ENCODE measurements around the gene TRPV2.

TRPV2 gene, protein sequence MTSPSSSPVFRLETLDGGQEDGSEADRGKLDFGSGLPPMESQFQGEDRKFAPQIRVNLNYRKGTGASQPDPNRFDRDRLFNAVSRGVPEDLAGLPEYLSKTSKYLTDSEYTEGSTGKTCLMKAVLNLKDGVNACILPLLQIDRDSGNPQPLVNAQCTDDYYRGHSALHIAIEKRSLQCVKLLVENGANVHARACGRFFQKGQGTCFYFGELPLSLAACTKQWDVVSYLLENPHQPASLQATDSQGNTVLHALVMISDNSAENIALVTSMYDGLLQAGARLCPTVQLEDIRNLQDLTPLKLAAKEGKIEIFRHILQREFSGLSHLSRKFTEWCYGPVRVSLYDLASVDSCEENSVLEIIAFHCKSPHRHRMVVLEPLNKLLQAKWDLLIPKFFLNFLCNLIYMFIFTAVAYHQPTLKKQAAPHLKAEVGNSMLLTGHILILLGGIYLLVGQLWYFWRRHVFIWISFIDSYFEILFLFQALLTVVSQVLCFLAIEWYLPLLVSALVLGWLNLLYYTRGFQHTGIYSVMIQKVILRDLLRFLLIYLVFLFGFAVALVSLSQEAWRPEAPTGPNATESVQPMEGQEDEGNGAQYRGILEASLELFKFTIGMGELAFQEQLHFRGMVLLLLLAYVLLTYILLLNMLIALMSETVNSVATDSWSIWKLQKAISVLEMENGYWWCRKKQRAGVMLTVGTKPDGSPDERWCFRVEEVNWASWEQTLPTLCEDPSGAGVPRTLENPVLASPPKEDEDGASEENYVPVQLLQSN

DNA sequence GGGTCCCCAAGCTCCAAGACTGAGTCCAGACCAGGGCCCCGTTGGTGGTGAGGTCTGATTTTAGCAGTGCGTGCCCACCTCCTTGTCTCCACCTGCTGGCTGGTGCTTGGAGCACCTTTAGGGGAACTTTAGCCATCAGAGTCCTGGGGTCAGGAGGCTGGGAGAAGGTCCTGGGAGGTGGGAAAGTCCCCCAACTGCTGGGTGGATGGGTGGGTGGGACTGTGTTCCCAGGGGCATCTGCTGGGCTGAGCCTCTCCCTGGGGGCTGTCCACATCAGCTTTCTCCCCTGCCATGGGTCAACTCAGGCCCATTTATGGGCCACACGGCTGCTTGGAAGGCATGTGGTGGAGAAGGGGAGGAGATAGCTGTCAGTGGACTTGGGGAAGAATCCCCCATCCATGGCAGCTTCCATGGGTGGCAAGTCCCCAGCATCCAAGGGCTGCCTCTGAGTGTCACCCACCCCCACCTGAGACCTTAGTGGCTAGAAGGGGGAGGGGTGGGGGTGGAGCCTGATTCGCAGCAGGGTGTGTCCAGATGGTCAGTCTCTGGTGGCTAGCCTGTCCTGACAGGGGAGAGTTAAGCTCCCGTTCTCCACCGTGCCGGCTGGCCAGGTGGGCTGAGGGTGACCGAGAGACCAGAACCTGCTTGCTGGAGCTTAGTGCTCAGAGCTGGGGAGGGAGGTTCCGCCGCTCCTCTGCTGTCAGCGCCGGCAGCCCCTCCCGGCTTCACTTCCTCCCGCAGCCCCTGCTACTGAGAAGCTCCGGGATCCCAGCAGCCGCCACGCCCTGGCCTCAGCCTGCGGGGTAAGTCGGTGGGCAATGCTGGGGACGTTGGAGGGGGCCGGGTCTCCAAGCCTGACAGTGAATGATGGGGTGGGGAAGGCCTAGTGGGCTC lies at the start of gene TRPV2:
TRPV2 (plus strand) TSS at position 541 of the 894 bp plus-strand sequence. CDS start 2,098 bp downstream, outside the sequence.
- TF ChIP-seq, protein P1, sequence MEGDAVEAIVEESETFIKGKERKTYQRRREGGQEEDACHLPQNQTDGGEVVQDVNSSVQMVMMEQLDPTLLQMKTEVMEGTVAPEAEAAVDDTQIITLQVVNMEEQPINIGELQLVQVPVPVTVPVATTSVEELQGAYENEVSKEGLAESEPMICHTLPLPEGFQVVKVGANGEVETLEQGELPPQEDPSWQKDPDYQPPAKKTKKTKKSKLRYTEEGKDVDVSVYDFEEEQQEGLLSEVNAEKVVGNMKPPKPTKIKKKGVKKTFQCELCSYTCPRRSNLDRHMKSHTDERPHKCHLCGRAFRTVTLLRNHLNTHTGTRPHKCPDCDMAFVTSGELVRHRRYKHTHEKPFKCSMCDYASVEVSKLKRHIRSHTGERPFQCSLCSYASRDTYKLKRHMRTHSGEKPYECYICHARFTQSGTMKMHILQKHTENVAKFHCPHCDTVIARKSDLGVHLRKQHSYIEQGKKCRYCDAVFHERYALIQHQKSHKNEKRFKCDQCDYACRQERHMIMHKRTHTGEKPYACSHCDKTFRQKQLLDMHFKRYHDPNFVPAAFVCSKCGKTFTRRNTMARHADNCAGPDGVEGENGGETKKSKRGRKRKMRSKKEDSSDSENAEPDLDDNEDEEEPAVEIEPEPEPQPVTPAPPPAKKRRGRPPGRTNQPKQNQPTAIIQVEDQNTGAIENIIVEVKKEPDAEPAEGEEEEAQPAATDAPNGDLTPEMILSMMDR (IDR thresholded peaks at IDR 0.05; ENCODE audit: borderline replicate concordance, extremely low read depth, low read length, poor library complexity, severe bottlenecking): peak; percentile 57
- TF ChIP-seq EZH2 (IDR thresholded peaks at IDR 0.05; ENCODE audit: borderline replicate concordance, low read depth, low read length, severe bottlenecking): no peak
- DNase-seq (peak; percentile 78), ATAC-seq (ENCODE audit: insufficient read depth, low read depth) (peak; percentile 69)
- peak within 1 kb of the TSS; percentile 84 for H3K9ac ChIP-seq (ENCODE audit: low read depth, low read length)
- H3K4me2 ChIP-seq (ENCODE audit: insufficient read depth, low read length): peak within 1 kb of the TSS; percentile 95
- no peaks in the 10 kb centered on the region for H3K27me3 ChIP-seq (ENCODE audit: insufficient read depth, low read length, poor library complexity)
- peak within 1 kb of the TSS; percentile 69 to 88 for H3K4me3 ChIP-seq (ENCODE audit: low read depth in 1 of 2, low read length in 2 of 2)
- peaks cover 31% of the 10 kb centered on the region for H3K4me1 ChIP-seq (ENCODE audit: insufficient read depth, low read length)
- H3K36me3 ChIP-seq (ENCODE audit: insufficient read depth, low read length): peaks cover 30% of the 10 kb centered on the region
- peaks cover 24% of the 10 kb centered on the region for H3K79me2 ChIP-seq (ENCODE audit: insufficient read depth, low read length)
- H2AFZ ChIP-seq (ENCODE audit: low read depth, low read length): peak within 1 kb of the TSS; percentile 64
- H3K9me3 ChIP-seq (ENCODE audit: insufficient read depth, low read length, severe bottlenecking): no peaks in the 10 kb centered on the region
- H4K20me1 ChIP-seq (ENCODE audit: insufficient read depth, low read length): peaks cover 2% of the 10 kb centered on the region; the same call in 1 of the 2 replicates
- peak within 1 kb of the TSS; percentile 86 for H3K27ac ChIP-seq (ENCODE audit: low read length)

DNA sequence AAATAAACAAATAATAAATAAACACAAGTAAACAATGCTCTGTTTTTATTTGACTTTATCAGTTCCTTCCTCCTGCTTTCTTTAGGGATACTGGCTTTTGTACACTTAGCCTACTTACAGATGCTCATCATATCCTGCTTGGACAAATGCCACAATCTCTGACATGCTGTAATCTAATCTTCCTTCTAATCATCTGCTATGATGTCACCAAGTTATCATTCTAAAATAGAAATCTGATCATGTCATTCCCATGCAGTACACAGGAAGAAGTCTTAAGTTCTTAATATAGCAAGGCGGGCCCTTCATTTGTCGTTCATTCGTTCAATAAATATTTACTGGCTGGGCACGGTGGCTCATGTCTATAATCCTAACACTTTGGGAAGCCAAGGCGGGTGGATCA lies 43.6 kb upstream of the TRPV2 start:
- no peak overlapping the region for H3K27ac ChIP-seq (ENCODE audit: low read length)
- no peaks in the 10 kb centered on the region for H3K4me1 ChIP-seq (ENCODE audit: insufficient read depth, low read length)
- H3K4me3 ChIP-seq (ENCODE audit: low read depth in 1 of 2, low read length in 2 of 2): no peak overlapping the region
- no peak overlapping the region for H3K9ac ChIP-seq (ENCODE audit: low read depth, low read length)
- no peaks in the 10 kb centered on the region for H3K36me3 ChIP-seq (ENCODE audit: insufficient read depth, low read length)
- ATAC-seq (ENCODE audit: insufficient read depth, low read depth) (no peak), DNase-seq (no peak)
- no peaks in the 10 kb centered on the region for H3K9me3 ChIP-seq (ENCODE audit: insufficient read depth, low read length, severe bottlenecking)
- H3K79me2 ChIP-seq (ENCODE audit: insufficient read depth, low read length): no peaks in the 10 kb centered on the region
- TF ChIP-seq EZH2 (IDR thresholded peaks at IDR 0.05; ENCODE audit: borderline replicate concordance, low read depth, low read length, severe bottlenecking): no peak
- TF ChIP-seq, protein P1 (IDR thresholded peaks at IDR 0.05; ENCODE audit: borderline replicate concordance, extremely low read depth, low read length, poor library complexity, severe bottlenecking): no peak
- no peaks in the 10 kb centered on the region for H4K20me1 ChIP-seq (ENCODE audit: insufficient read depth, low read length)
- no peak overlapping the region for H2AFZ ChIP-seq (ENCODE audit: low read depth, low read length)
- no peak overlapping the region for H3K4me2 ChIP-seq (ENCODE audit: insufficient read depth, low read length)
- no peaks in the 10 kb centered on the region for H3K27me3 ChIP-seq (ENCODE audit: insufficient read depth, low read length, poor library complexity)

DNA sequence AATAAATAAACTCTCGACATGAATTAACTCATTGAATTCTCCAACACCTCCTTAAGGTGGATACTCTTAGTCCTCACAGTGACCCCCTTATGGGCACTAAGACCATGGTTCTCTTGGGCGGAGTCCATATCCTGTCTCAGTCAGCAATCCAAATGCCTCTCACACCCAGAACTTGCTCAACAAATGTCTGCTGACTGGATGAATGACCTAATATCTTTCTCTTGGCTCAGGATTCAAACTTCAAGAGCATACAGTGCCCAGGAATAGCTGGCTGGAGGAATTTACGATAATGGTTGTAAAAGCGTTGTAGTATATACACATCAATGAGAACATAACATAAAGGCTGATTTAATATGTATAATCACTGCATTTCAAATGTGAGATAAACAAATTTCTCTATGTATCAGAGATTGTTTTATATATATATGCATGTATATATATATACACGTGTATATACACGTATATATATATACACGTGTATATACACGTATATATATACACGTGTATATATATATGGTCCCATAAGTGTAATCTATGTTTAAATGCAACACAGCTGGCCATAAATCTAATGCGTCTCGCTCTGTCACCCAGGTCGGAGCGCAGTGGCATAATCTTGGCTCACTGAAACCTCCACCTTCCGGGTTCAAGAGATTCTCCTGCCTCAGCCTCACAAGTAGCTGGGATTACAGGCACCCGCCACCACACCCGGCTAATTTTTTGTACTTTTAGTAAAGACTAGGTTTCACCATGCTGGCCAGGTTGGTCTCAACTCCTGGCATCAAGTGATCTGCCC lies 41.0 kb upstream of the TRPV2 start:
- Histone ChIP-seq H3K4me2 (ENCODE audit: insufficient read depth, low read length) (no peak overlapping the region), H3K79me2 (ENCODE audit: insufficient read depth, low read length) (no peaks in the 10 kb centered on the region), H4K20me1 (ENCODE audit: insufficient read depth, low read length) (no peaks in the 10 kb centered on the region), H3K4me1 (ENCODE audit: insufficient read depth, low read length) (no peaks in the 10 kb centered on the region), H3K27ac (ENCODE audit: low read length) (no peak overlapping the region), H3K27me3 (ENCODE audit: insufficient read depth, low read length, poor library complexity) (no peaks in the 10 kb centered on the region), H3K9me3 (ENCODE audit: insufficient read depth, low read length, severe bottlenecking) (no peaks in the 10 kb centered on the region), H2AFZ (ENCODE audit: low read depth, low read length) (no peak overlapping the region), H3K36me3 (ENCODE audit: insufficient read depth, low read length) (no peaks in the 10 kb centered on the region), H3K4me3 (ENCODE audit: low read depth in 1 of 2, low read length in 2 of 2) (no peak overlapping the region), H3K9ac (ENCODE audit: low read depth, low read length) (no peak overlapping the region)
- TF ChIP-seq, protein P1 (IDR thresholded peaks at IDR 0.05; ENCODE audit: borderline replicate concordance, extremely low read depth, low read length, poor library complexity, severe bottlenecking): no peak
- no peak for TF ChIP-seq EZH2 (IDR thresholded peaks at IDR 0.05; ENCODE audit: borderline replicate concordance, low read depth, low read length, severe bottlenecking)
- ATAC-seq (ENCODE audit: insufficient read depth, low read depth): no peak
- no peak for DNase-seq
